ENCODE data around the gene FKBP15.
"Not testable (repeated sequence)": the region's sequence is repeated elsewhere in the genome, so short reads cannot be mapped to it uniquely, and the experiment has no call there.

Gene FKBP15

DNA sequence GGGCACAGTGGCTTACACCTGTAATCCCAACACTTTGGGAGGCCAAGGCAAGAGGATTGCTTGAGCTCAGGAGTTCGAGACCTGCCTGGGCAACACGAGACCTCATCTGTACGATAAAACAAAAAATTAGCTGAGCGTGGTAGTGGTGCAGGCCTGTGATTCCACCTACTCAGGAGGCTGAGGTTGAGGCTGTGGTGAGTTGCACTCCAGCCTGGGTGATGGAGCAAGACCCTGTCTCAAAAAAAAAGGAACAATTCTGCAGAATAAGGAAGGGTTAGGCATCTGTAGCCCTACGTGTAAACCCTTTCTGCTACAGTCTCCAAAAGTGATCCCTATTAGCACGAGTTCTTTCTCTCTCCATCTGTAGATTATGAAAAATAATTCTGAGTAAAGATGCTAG lies 34.4 kb upstream of the FKBP15 start:
- no peaks in the 10 kb centered on the region for H3K4me1 ChIP-seq (ENCODE audit: low read depth, poor library complexity, severe bottlenecking)
- no peak overlapping the region for H3K9ac ChIP-seq
- no peak overlapping the region for H3K4me3 ChIP-seq (IDR thresholded peaks at IDR 0.05; ENCODE audit: insufficient read depth, low read depth, low read length)
- no peaks in the 10 kb centered on the region for H3K79me2 ChIP-seq (ENCODE audit: insufficient read depth, low read depth)
- no peaks in the 10 kb centered on the region; the same call in 1 of the 2 replicates for H4K20me1 ChIP-seq (ENCODE audit: insufficient read depth)
- H3K4me2 ChIP-seq = no peak overlapping the region
- TF ChIP-seq, protein P1, sequence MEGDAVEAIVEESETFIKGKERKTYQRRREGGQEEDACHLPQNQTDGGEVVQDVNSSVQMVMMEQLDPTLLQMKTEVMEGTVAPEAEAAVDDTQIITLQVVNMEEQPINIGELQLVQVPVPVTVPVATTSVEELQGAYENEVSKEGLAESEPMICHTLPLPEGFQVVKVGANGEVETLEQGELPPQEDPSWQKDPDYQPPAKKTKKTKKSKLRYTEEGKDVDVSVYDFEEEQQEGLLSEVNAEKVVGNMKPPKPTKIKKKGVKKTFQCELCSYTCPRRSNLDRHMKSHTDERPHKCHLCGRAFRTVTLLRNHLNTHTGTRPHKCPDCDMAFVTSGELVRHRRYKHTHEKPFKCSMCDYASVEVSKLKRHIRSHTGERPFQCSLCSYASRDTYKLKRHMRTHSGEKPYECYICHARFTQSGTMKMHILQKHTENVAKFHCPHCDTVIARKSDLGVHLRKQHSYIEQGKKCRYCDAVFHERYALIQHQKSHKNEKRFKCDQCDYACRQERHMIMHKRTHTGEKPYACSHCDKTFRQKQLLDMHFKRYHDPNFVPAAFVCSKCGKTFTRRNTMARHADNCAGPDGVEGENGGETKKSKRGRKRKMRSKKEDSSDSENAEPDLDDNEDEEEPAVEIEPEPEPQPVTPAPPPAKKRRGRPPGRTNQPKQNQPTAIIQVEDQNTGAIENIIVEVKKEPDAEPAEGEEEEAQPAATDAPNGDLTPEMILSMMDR (conservative IDR thresholded peaks at IDR 0.05; ENCODE audit: low read depth, low read length) = no peak
- no peaks in the 10 kb centered on the region for H3K27me3 ChIP-seq (ENCODE audit: insufficient read depth, low read depth)
- no peaks in the 10 kb centered on the region for H3K36me3 ChIP-seq (ENCODE audit: insufficient read depth)
- no peak overlapping the region for H2AFZ ChIP-seq (ENCODE audit: low read depth)
- no peak overlapping the region for H3K27ac ChIP-seq

- H4K20me1 ChIP-seq (ENCODE audit: insufficient read depth) = no peaks in the 10 kb centered on the region; the same call in 1 of the 2 replicates
- H3K4me2 ChIP-seq = no peak overlapping the region
- no peak overlapping the region for H3K4me3 ChIP-seq (IDR thresholded peaks at IDR 0.05; ENCODE audit: insufficient read depth, low read depth, low read length)
- TF ChIP-seq, protein P1 (conservative IDR thresholded peaks at IDR 0.05; ENCODE audit: low read depth, low read length) = no peak
- H3K27me3 ChIP-seq (ENCODE audit: insufficient read depth, low read depth) = no peaks in the 10 kb centered on the region
- no peaks in the 10 kb centered on the region for H3K79me2 ChIP-seq (ENCODE audit: insufficient read depth, low read depth)
- no peak overlapping the region for H2AFZ ChIP-seq (ENCODE audit: low read depth)
- H3K9ac ChIP-seq = no peak overlapping the region
- H3K4me1 ChIP-seq (ENCODE audit: low read depth, poor library complexity, severe bottlenecking) = no peaks in the 10 kb centered on the region
- no peaks in the 10 kb centered on the region for H3K36me3 ChIP-seq (ENCODE audit: insufficient read depth)
- H3K27ac ChIP-seq = no peak overlapping the region
Measured at GRCh38 chr9:113254991-113255390, 33.9 kb upstream of the FKBP15 start.

DNA sequence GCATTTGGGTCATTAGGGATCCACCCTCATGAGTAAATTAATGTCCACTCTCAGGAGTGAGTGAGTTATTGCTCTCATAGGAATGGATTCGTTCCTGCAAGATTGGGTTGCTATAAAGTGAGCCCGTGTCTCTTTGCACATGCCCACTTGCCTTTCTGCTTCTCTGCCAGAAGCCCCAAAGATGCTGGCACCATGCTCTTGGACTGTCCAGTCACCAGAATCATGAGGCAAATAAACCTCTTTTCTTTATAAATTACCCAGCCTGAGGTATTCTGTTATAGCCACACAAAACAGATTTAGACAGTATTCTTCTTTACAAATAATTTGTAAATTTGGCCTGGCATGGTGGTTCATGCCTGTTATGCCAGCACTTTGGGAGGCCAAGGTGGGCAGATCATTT lies 29.7 kb upstream of the FKBP15 start:
- no peaks in the 10 kb centered on the region for H3K27me3 ChIP-seq (ENCODE audit: insufficient read depth, low read depth)
- TF ChIP-seq, protein P1 (conservative IDR thresholded peaks at IDR 0.05; ENCODE audit: low read depth, low read length) = no peak
- no peak overlapping the region for H3K4me2 ChIP-seq
- no peaks in the 10 kb centered on the region for H3K36me3 ChIP-seq (ENCODE audit: insufficient read depth)
- no peak overlapping the region for H3K4me3 ChIP-seq (IDR thresholded peaks at IDR 0.05; ENCODE audit: insufficient read depth, low read depth, low read length)
- no peak overlapping the region for H3K9ac ChIP-seq
- H3K79me2 ChIP-seq (ENCODE audit: insufficient read depth, low read depth) = no peaks in the 10 kb centered on the region
- H4K20me1 ChIP-seq (ENCODE audit: insufficient read depth) = no peaks in the 10 kb centered on the region
- no peaks in the 10 kb centered on the region for H3K4me1 ChIP-seq (ENCODE audit: low read depth, poor library complexity, severe bottlenecking)
- H2AFZ ChIP-seq (ENCODE audit: low read depth) = no peak overlapping the region
- H3K27ac ChIP-seq = no peak overlapping the region

DNA sequence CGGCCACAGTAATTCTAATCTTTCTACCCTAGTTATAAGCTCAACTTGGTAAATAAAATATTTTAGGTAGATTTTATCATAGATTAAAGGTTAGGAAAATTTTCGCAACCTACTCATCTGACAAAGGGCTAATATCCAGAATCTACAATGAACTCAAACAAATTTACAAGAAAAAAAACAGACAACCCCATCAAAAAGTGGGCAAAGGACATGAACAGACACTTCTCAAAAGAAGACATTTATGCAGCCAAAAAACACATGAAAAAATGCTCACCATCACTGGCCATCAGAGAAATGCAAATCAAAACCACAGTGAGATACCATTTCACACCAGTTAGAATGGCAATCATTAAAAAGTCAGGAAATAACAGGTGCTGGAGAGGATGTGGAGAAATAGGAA lies 28.6 kb upstream of the FKBP15 start:
- not testable (repeated sequence) for H3K27ac ChIP-seq; H3K4me3 ChIP-seq (IDR thresholded peaks at IDR 0.05; ENCODE audit: insufficient read depth, low read depth, low read length); H3K9ac ChIP-seq; H3K27me3 ChIP-seq (ENCODE audit: insufficient read depth, low read depth); H3K36me3 ChIP-seq (ENCODE audit: insufficient read depth); H2AFZ ChIP-seq (ENCODE audit: low read depth); H3K4me2 ChIP-seq; H4K20me1 ChIP-seq (ENCODE audit: insufficient read depth); H3K4me1 ChIP-seq (ENCODE audit: low read depth, poor library complexity, severe bottlenecking); H3K79me2 ChIP-seq (ENCODE audit: insufficient read depth, low read depth)

DNA sequence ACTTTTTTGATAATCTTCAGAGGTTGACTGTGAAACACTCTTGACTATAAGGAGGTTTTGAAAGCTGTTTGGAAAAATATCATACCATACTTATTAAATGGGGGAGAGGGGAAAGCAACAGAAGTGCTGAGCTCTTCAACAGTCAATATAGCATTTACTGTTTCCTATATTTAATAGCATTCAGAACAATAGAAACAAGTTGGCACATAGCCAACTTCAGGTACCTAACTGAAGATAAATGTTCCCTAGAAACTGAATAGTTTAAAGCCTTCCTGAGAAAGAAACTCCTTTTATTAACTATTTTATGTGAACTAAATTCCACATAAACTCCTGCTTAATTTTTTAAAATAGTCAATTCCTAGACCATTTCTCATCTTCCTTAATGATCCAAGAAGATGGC lies 26.6 kb upstream of the FKBP15 start:
- H3K4me2 ChIP-seq = no peak overlapping the region
- H3K4me1 ChIP-seq (ENCODE audit: low read depth, poor library complexity, severe bottlenecking) = no peaks in the 10 kb centered on the region
- H4K20me1 ChIP-seq (ENCODE audit: insufficient read depth) = no peaks in the 10 kb centered on the region
- H2AFZ ChIP-seq (ENCODE audit: low read depth) = no peak overlapping the region
- H3K36me3 ChIP-seq (ENCODE audit: insufficient read depth) = no peaks in the 10 kb centered on the region
- TF ChIP-seq, protein P1 (conservative IDR thresholded peaks at IDR 0.05; ENCODE audit: low read depth, low read length) = no peak
- H3K27me3 ChIP-seq (ENCODE audit: insufficient read depth, low read depth) = no peaks in the 10 kb centered on the region
- no peaks in the 10 kb centered on the region for H3K79me2 ChIP-seq (ENCODE audit: insufficient read depth, low read depth)
- H3K4me3 ChIP-seq (IDR thresholded peaks at IDR 0.05; ENCODE audit: insufficient read depth, low read depth, low read length) = no peak overlapping the region
- no peak overlapping the region for H3K9ac ChIP-seq
- H3K27ac ChIP-seq = no peak overlapping the region
